ENCODE results near the gene CKLF.

Gene CKLF

DNA sequence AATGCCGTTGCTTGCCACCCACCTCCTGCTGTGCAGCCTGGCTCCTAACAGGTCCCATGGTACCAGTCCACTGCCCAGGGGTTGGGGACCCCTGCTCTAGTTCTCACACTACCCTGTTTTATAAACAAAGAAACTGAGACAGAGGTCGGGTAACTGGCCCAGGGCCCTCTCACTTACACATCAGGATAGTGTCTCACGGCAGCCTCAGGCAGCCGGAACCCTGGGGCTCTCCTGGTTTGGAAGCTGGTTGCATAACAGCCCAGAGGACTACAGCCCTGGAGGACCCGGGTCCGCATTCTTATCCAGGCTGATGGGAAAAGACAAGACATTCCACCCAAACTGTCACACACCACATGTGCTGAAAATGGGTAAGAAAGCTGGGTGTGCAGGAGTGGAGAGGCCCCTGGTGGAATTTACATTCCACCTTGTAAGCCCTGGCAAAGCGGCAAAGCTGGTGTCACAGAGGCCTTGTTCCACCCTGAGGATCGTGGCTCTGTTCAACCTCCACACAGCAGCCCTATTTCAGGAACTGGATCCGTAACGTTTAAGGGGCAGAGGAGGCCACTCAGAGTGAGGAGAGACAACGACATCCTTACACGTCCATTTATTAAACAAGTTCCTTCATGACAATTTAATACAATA is 61.9 kb downstream of the CKLF start:
- H3K27me3 Mint-ChIP-seq: no peaks in the 10 kb centered on the region
- H3K9me3 Mint-ChIP-seq: no peaks in the 10 kb centered on the region
- H3K27ac Mint-ChIP-seq (ENCODE audit: low read depth): no peak overlapping the region
- DNase-seq (ENCODE audit: low spot score in 2 of 2) (no peak), ATAC-seq (replicated peaks; ENCODE audit: extremely low read depth, poor library complexity, severe bottlenecking) (no peak)
- H3K4me3 Mint-ChIP-seq: no peak overlapping the region
- no peaks in the 10 kb centered on the region for H3K4me1 Mint-ChIP-seq
- H3K36me3 Mint-ChIP-seq (ENCODE audit: insufficient read depth): peaks cover 37% of the 10 kb centered on the region
